Jurkat, Clone E6-1 (cell line): ENCODE measurements around the gene CYP4F2. TPM values are rescaled to one million over a fixed set of nuclear protein-coding genes. Genes with fewer than 3 reads are reported as not detected.
"Not testable (repeated sequence)": the region's sequence is repeated elsewhere in the genome, so short reads cannot be mapped to it uniquely, and the experiment has no call there.

Experiments used
- DNase-seq: peaks from one replicate; pipeline ENCODE4 v3.0.0-alpha.2; 2011; ENCODE audit warnings: low read depth, low spot score
- H3K4me3 ChIP-seq: 2 replicates; pipeline ENCODE4 v1.5.1; 2011; ENCODE audit warnings: mild to moderate bottlenecking, low read length, control low read depth, moderate library complexity
- polyA plus RNA-seq: library from polyadenylated mRNA; unstranded; fragments of >200 nt; gene quantifications from one replicate; pipeline ENCODE4 v1.2.1, GENCODE V29; 2012; ENCODE audit warnings: missing spikeins; ENCODE audit not compliant: insufficient read length, insufficient read depth

CYP4F2 gene
- polyA plus RNA-seq, result 1.7 TPM

GRCh38 chr19:15897738-15898276, at the start of gene CYP4F2:
Gene CYP4F2, minus strand, starts transcription at chr19:15898074. Its CDS starts 463 bp downstream, at chr19:15897611.
- no peak for DNase-seq
- H3K4me3 ChIP-seq, result no peak within 1 kb of the TSS

GRCh38 chr19:15945301-15945700, 47.4 kb upstream of the CYP4F2 start:
- DNase-seq, result no peak

GRCh38 chr19:15944401-15944800, 46.5 kb upstream of the CYP4F2 start:
- DNase-seq, result no peak
- H3K4me3 ChIP-seq, result no peak overlapping the region

More at GRCh38 chr19:15945301-15945700, 47.4 kb upstream of the CYP4F2 start:
- no peak overlapping the region for H3K4me3 ChIP-seq

GRCh38 chr19:15937771-15938170, 39.9 kb upstream of the CYP4F2 start:
- DNase-seq, result no peak
- no peak overlapping the region for H3K4me3 ChIP-seq

GRCh38 chr19:15936950-15937349, 39.1 kb upstream of the CYP4F2 start:
- DNase-seq, result no peak
- H3K4me3 ChIP-seq, result no peak overlapping the region

GRCh38 chr19:15936173-15936572, 38.3 kb upstream of the CYP4F2 start:
- H3K4me3 ChIP-seq, result no peak overlapping the region
- DNase-seq, result no peak

- DNase-seq, result no peak
- H3K4me3 ChIP-seq, result no peak overlapping the region
These were observed 37.4 kb upstream of the CYP4F2 start for GRCh38 chr19:15935167-15935702.

- no peak for DNase-seq
- H3K4me3 ChIP-seq, result no peak within 1 kb of the TSS
These were observed 36.6 kb upstream of the CYP4F2 start, which contains the start of gene CYP4F11 for GRCh38 chr19:15934332-15935078. Gene CYP4F11, minus strand, starts transcription at chr19:15934529. Its CDS starts 121 bp downstream, at chr19:15934408.

GRCh38 chr19:15933761-15934331, 36.0 kb upstream of the CYP4F2 start:
- DNase-seq, H3K4me3 ChIP-seq: not testable (repeated sequence)

GRCh38 chr19:15928321-15928720, 30.4 kb upstream of the CYP4F2 start:
- DNase-seq, result no peak
- no peak overlapping the region for H3K4me3 ChIP-seq

GRCh38 chr19:15926484-15926883, 28.6 kb upstream of the CYP4F2 start:
- H3K4me3 ChIP-seq, result no peak overlapping the region
- DNase-seq, result no peak

- no peak for DNase-seq
- H3K4me3 ChIP-seq, result no peak overlapping the region
These were observed 25.8 kb upstream of the CYP4F2 start for GRCh38 chr19:15923702-15924101.

- H3K4me3 ChIP-seq, result no peak overlapping the region
- DNase-seq, result no peak
These were observed 24.1 kb upstream of the CYP4F2 start for GRCh38 chr19:15922021-15922420.

GRCh38 chr19:15919243-15919642, 21.4 kb upstream of the CYP4F2 start:
- H3K4me3 ChIP-seq, result no peak overlapping the region
- DNase-seq, result no peak

GRCh38 chr19:15915109-15915508, 17.2 kb upstream of the CYP4F2 start:
- H3K4me3 ChIP-seq, result no peak overlapping the region
- no peak for DNase-seq

GRCh38 chr19:15913830-15914229, 16.0 kb upstream of the CYP4F2 start:
- no peak for DNase-seq
- no peak overlapping the region for H3K4me3 ChIP-seq

- no peak overlapping the region for H3K4me3 ChIP-seq
- DNase-seq, result no peak
These were observed 15.5 kb upstream of the CYP4F2 start for GRCh38 chr19:15913384-15913783.

- no peak for DNase-seq
- H3K4me3 ChIP-seq, result no peak overlapping the region
These were observed 13.8 kb upstream of the CYP4F2 start for GRCh38 chr19:15911599-15912235.

GRCh38 chr19:15905026-15905425, 7.2 kb upstream of the CYP4F2 start:
- no peak for DNase-seq
- no peak overlapping the region for H3K4me3 ChIP-seq

GRCh38 chr19:15902898-15903297, 5.0 kb upstream of the CYP4F2 start:
- not testable (repeated sequence) for DNase-seq, H3K4me3 ChIP-seq
